Colonic mucosa (tissue), 4 donors: Measurements from ENCODE around the gene LRRFIP1. TPM values are rescaled to one million over a fixed set of nuclear protein-coding genes. Genes with fewer than 3 reads are reported as not detected.

Source experiments
- DNase-seq: peaks from one replicate; pipeline ENCODE4 v3.0.0-alpha.2; 2020
- H3K27ac ChIP-seq: fragments of 200-600 bp; one replicate; pipeline ENCODE4 v1.8.0; 2021
- H3K27me3 ChIP-seq: fragments of 200-600 bp; one replicate; pipeline ENCODE4 v1.8.0; 2021
- H3K36me3 ChIP-seq: fragments of 200-600 bp; one replicate; pipeline ENCODE4 v1.8.0; 2021
- H3K4me1 ChIP-seq: fragments of 200-600 bp; one replicate; pipeline ENCODE4 v1.8.0; 2021; ENCODE audit warnings: mild to moderate bottlenecking
- H3K4me3 ChIP-seq: fragments of 200-600 bp; one replicate; pipeline ENCODE4 v1.8.0; 2021
- H3K9ac ChIP-seq, 2 donors: one replicate each; pipeline ENCODE4 v1.7.0; 2013; ENCODE audit warnings: control low read depth in 2 of 2, low read depth in 2 of 2, low read length in 2 of 2
- H3K9me3 ChIP-seq: fragments of 200-600 bp; one replicate; pipeline ENCODE4 v1.8.0; 2021
- intact Hi-C: fragments of 100-400 bp; cut with DNase I; formaldehyde crosslinking; loops from one replicate; pipeline ENCODE4 v1.14.1; 2022
- total RNA-seq, 2 donors: library from RNA; stranded (reverse); fragmentation: NEBNext Ultra II Directional in 1 of 2; extraction: Animal tissue kit (Norgen Biotek cat#: 25700) in 1 of 2; gene quantifications; one replicate each; pipeline ENCODE4 v1.2.1, GENCODE V29; 2021
- TF ChIP-seq, protein P1 (sequence below): fragments of 200-600 bp; IDR thresholded peaks from one replicate; pipeline ENCODE4 v1.8.0; 2022; ENCODE audit warnings: antibody characterized with exemption, mild to moderate bottlenecking
- donor health status: healthy.
- donor health status: DM: no; HTN: no; CAD: no.
- donor health status: DM: no; HTN: no; CAD: no.

The LRRFIP1 gene
- total RNA-seq, 2 donors from 2014 or later = 114 to 133 TPM

DNA sequence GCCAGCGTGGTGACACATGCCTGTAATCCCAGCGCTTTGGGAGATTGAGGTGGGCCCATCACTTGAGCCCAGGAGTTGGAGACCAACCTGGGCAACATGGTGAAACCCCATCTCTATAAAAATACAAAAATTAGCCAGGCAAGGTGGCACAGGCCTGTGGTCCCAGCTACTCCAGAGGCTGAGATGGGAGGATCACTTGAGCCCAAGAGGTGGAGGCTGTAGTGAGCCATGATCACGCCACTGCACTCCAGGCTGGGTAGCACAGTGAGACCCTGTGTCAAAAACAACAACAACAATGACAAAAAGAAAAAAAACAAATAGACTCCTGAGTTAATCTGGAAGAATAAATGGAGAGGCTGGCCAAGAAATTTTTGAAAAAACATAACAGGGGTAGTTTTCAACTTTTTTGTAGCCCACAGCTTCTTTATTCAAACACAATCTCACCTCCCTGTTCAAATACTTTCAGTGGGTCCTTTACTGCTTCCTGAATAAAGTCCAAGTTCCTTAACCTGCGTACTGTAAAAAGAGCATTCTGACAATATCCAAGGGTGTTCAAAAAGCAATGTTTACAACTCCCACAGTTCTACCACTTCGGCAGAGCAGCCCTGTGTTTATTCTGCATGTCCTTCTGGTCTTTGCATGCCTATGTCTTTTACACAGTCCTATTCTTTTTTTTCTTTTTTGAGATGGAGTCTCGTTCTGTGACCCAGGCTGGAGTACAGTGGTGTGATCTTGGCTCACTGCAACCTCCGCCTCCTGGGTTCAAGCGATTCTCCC, 53.5 kb downstream of the LRRFIP1 start:
- no peak overlapping the region for H3K9ac ChIP-seq
- intact Hi-C loops = no loop called here
- H3K27me3 ChIP-seq = no peaks in the 10 kb centered on the region
- peak overlapping the region; percentile 29 for H3K27ac ChIP-seq
- peaks cover 6% of the 10 kb centered on the region for H3K4me1 ChIP-seq
- no peak overlapping the region for H3K4me3 ChIP-seq
- peak; percentile 25 for DNase-seq
- H3K36me3 ChIP-seq = no peaks in the 10 kb centered on the region
- H3K9me3 ChIP-seq = no peaks in the 10 kb centered on the region
- TF ChIP-seq, protein P1, sequence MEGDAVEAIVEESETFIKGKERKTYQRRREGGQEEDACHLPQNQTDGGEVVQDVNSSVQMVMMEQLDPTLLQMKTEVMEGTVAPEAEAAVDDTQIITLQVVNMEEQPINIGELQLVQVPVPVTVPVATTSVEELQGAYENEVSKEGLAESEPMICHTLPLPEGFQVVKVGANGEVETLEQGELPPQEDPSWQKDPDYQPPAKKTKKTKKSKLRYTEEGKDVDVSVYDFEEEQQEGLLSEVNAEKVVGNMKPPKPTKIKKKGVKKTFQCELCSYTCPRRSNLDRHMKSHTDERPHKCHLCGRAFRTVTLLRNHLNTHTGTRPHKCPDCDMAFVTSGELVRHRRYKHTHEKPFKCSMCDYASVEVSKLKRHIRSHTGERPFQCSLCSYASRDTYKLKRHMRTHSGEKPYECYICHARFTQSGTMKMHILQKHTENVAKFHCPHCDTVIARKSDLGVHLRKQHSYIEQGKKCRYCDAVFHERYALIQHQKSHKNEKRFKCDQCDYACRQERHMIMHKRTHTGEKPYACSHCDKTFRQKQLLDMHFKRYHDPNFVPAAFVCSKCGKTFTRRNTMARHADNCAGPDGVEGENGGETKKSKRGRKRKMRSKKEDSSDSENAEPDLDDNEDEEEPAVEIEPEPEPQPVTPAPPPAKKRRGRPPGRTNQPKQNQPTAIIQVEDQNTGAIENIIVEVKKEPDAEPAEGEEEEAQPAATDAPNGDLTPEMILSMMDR = no peak

DNA sequence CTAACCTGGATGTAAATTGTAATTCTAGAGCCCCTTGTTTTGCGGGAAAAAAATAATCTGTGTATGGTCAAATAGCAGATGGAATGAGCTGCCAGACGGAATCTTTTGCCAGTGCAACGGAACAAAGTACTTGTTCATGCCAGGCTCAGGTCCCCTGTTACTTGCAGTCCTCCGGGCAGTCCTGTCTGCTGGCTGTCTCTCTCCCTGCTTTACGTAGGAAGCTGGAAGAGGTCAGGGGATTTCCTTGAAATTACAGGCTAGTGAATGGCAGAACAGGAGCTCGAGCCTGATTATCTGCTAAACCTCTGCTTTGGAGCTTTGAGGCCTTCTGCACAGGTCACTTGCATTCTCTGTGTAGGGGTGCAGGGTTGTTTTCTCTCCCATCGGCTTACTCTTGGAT, 54.8 kb downstream of the LRRFIP1 start:
- Histone ChIP-seq H3K4me1 (peaks cover 6% of the 10 kb centered on the region), H3K27ac (no peak overlapping the region)
- intact Hi-C loops = no loop called here

DNA sequence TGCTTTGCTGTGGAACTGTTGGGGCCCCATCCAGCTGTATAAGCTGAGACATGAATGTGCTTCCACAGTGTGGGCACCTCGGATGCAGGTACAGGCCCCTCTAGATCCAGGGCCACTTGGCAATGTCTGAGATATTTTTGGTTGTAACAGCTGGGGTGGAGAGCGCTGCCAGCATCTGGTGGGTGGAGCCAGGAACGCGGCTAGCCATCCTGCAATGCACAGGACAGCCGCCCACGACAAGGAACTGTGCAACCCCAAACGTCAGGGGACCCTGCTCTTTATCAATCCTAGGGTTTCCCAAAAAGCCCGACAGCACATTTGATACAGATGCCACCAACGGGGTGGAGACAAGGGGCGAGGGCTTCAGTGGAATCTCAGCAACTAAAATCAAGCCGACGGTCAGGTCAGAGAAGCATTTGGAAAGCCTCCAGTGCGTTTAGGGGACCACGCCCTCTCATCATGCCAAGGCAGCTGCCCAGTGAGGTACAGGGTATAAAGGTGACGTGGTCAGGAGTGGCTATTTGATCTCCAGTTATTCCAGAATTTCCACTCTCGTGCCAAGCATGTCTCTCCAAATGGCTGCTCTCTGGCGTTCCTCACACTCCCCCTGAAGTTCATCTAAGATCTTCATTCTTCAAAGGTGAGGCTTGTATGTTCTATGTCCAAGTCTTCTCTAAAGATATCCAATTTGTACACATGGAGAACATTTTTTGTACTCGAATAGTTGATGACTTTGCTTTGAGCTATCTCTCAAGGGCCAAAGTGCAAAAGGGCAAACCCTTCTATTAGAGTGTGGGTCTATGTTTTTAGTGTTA, 55.7 kb downstream of the LRRFIP1 start:
- no peaks in the 10 kb centered on the region for H3K36me3 ChIP-seq
- H3K9ac ChIP-seq = peak overlapping the region in 1 of 2 donors; percentile 38
- DNase-seq = peak; percentile 84
- H3K4me1 ChIP-seq = peaks cover 8% of the 10 kb centered on the region
- no peaks in the 10 kb centered on the region for H3K9me3 ChIP-seq
- H3K27ac ChIP-seq = peak overlapping the region; percentile 1
- H3K27me3 ChIP-seq = no peaks in the 10 kb centered on the region
- TF ChIP-seq, protein P1 = no peak
- intact Hi-C loops = no loop called here
- H3K4me3 ChIP-seq = no peak overlapping the region

More for the DNA sequence above, 54.8 kb downstream of the LRRFIP1 start:
- DNase-seq = no peak
- TF ChIP-seq, protein P1 = no peak
- no peak overlapping the region for H3K9ac ChIP-seq
- no peaks in the 10 kb centered on the region for H3K27me3 ChIP-seq
- H3K36me3 ChIP-seq = no peaks in the 10 kb centered on the region
- no peak overlapping the region for H3K4me3 ChIP-seq
- H3K9me3 ChIP-seq = no peaks in the 10 kb centered on the region

DNA sequence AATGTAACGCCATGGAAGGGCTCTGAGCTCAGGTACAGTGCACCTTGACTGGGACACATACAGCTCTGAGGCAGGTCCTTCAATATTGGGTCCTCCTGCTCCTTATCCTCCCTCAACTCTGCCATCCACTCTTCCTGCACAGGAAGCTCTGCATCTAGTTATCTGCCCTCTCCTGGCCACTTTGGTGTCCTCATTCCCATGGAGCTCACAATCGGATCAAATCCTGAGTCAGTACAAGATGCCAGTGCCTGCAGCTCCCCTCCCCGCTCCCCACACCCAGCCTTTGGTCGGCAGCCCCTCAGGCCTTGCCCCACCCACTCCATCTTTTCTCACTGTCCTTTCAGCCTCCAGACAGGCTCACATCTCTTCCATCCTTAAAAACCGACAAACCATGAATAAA, 58.0 kb downstream of the LRRFIP1 start:
- Histone ChIP-seq H3K27me3 (no peaks in the 10 kb centered on the region), H3K27ac (no peak overlapping the region), H3K36me3 (no peaks in the 10 kb centered on the region), H3K9ac (no peak overlapping the region), H3K4me3 (no peak overlapping the region), H3K4me1 (peaks cover 9% of the 10 kb centered on the region), H3K9me3 (no peaks in the 10 kb centered on the region)
- intact Hi-C loops = no loop called here
- no peak for DNase-seq
- TF ChIP-seq, protein P1 = peak; percentile 23

DNA sequence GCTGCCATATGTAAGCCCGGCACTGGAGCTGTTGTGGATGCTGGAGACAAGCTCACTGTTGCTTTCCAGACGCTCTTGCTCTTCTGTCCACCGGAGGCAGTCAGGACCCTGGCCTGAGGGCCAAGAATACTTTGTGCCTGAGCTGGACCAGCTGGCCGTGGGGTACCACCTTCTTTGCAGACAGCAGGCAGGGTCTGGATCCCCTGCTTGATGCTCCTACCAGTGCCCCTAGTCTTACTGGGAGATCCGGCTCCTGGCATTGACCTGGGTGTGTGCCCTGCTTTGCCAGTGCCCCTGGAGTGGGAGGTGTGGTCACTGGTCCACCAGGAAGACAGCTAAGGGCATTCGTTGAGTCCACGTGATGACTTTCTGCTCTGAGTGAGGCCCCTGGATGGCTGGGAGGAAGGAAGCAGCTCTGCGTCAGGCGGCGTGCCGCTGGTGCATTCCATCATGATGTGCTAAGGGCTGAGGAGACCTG, 59.3 kb downstream of the LRRFIP1 start:
- TF ChIP-seq, protein P1 = no peak
- DNase-seq = no peak

More for the DNA sequence above, 59.3 kb downstream of the LRRFIP1 start:
- intact Hi-C loops = no loop called here
- no peaks in the 10 kb centered on the region for H3K36me3 ChIP-seq
- peaks cover 9% of the 10 kb centered on the region for H3K4me1 ChIP-seq
- H3K4me3 ChIP-seq = no peak overlapping the region
- H3K27ac ChIP-seq = peak overlapping the region; percentile 69
- no peak overlapping the region for H3K9ac ChIP-seq
- no peaks in the 10 kb centered on the region for H3K27me3 ChIP-seq
- H3K9me3 ChIP-seq = no peaks in the 10 kb centered on the region
